GM19452 (cell line): ENCODE data around the gene TFF1.

Experiments
- ATAC-seq: cut with Tn5 transposase; IDR thresholded peaks from one replicate; pipeline ENCODE4 v1.9.1; 2021; ENCODE audit not compliant: unreplicated experiment

Gene TFF1

GRCh38 chr21:42364304-42364865 is 1.9 kb downstream of the TFF1 start:
- no peak for ATAC-seq

- ATAC-seq: no peak
These were observed 3.0 kb downstream of the TFF1 start for GRCh38 chr21:42363312-42363711.

- no peak for ATAC-seq
These were observed 3.6 kb downstream of the TFF1 start for GRCh38 chr21:42362700-42363099.

GRCh38 chr21:42362198-42362597 is 4.1 kb downstream of the TFF1 start:
- no peak for ATAC-seq

GRCh38 chr21:42361286-42361685 is 5.0 kb downstream of the TFF1 start:
- no peak for ATAC-seq

- ATAC-seq: no peak
These were observed 6.0 kb downstream of the TFF1 start for GRCh38 chr21:42360317-42360716.

- no peak for ATAC-seq
These were observed 7.4 kb downstream of the TFF1 start for GRCh38 chr21:42358937-42359336.

- ATAC-seq: no peak
These were observed 8.1 kb downstream of the TFF1 start for GRCh38 chr21:42358261-42358660.

- ATAC-seq: no peak
These were observed 9.0 kb downstream of the TFF1 start for GRCh38 chr21:42357307-42357706.

GRCh38 chr21:42356650-42357049 is 9.7 kb downstream of the TFF1 start:
- ATAC-seq: no peak

GRCh38 chr21:42356046-42356445 is 10.3 kb downstream of the TFF1 start:
- ATAC-seq: no peak

GRCh38 chr21:42353623-42354022 is 12.7 kb downstream of the TFF1 start:
- ATAC-seq: no peak

GRCh38 chr21:42352441-42353095 is 13.8 kb downstream of the TFF1 start:
- ATAC-seq: no peak

- no peak for ATAC-seq
These were observed 14.5 kb downstream of the TFF1 start for GRCh38 chr21:42351626-42352440.

- ATAC-seq: no peak
These were observed 15.4 kb downstream of the TFF1 start, which contains the start of gene TFF2 for GRCh38 chr21:42350927-42351426. Gene TFF2, minus strand, starts transcription at chr21:42350994. Its CDS starts 37 bp downstream, at chr21:42350957.

- no peak for ATAC-seq
These were observed 15.9 kb downstream of the TFF1 start for GRCh38 chr21:42350318-42350910.

- no peak for ATAC-seq
These were observed 16.7 kb downstream of the TFF1 start for GRCh38 chr21:42349420-42350317.

- no peak for ATAC-seq
These were observed 17.6 kb downstream of the TFF1 start for GRCh38 chr21:42348762-42349161.

- ATAC-seq: no peak
These were observed 18.6 kb downstream of the TFF1 start for GRCh38 chr21:42347601-42348327.
